H9 (cell line): ENCODE measurements around the gene LHPP. TPM values are rescaled to one million over a fixed set of nuclear protein-coding genes. Genes with fewer than 3 reads are reported as not detected.

Experiments
- DNase-seq: peaks from one replicate; pipeline ENCODE4 v3.0.0-alpha.2; 2017
- H2AFZ ChIP-seq: one replicate; pipeline ENCODE4 v1.6.1; 2013; ENCODE audit warnings: mild to moderate bottlenecking, low read length, control low read depth, moderate library complexity
- H2AK5ac ChIP-seq: 2 replicates; pipeline ENCODE4 v1.6.1; 2013; ENCODE audit warnings: low read length, control low read depth, mixed read lengths; ENCODE audit not compliant: insufficient read length
- H2BK120ac ChIP-seq: one replicate; pipeline ENCODE4 v1.6.1; 2013; ENCODE audit warnings: low read depth, mild to moderate bottlenecking, low read length, control low read depth, inconsistent platforms; ENCODE audit not compliant: poor library complexity, severe bottlenecking
- H2BK12ac ChIP-seq: 2 replicates; pipeline ENCODE4 v1.6.1; 2013; ENCODE audit warnings: low read length, control low read depth, mixed read lengths, low read depth; ENCODE audit not compliant: insufficient read length
- H2BK15ac ChIP-seq: 2 replicates; pipeline ENCODE4 v1.6.1; 2013; ENCODE audit warnings: low read depth, low read length, control low read depth
- H2BK20ac ChIP-seq: one replicate; pipeline ENCODE4 v1.6.1; 2013; ENCODE audit warnings: low read depth, mild to moderate bottlenecking, low read length, control low read depth, inconsistent platforms; ENCODE audit not compliant: poor library complexity, severe bottlenecking
- H2BK5ac ChIP-seq: 2 replicates; pipeline ENCODE4 v1.6.1; 2013; ENCODE audit warnings: low read length, control low read depth, mixed read lengths; ENCODE audit not compliant: insufficient read length
- H3K14ac ChIP-seq: 2 replicates; pipeline ENCODE4 v1.6.1; 2013; ENCODE audit warnings: low read length, control low read depth; ENCODE audit not compliant: insufficient read depth
- H3K18ac ChIP-seq: 2 replicates; pipeline ENCODE4 v1.6.1; 2013; ENCODE audit warnings: low read depth, mild to moderate bottlenecking, mixed read lengths, low read length, control low read depth; ENCODE audit not compliant: insufficient read length
- H3K23ac ChIP-seq: 2 replicates; pipeline ENCODE4 v1.6.1; 2013; ENCODE audit warnings: low read length, control low read depth, mixed read lengths, low read depth; ENCODE audit not compliant: insufficient read length
- H3K23me2 ChIP-seq: 2 replicates; pipeline ENCODE4 v1.6.1; 2013; ENCODE audit warnings: low read depth, mild to moderate bottlenecking, mixed read lengths, low read length, control low read depth; ENCODE audit not compliant: insufficient read length, poor library complexity, severe bottlenecking
- H3K27ac ChIP-seq: 2 replicates; pipeline ENCODE4 v1.5.1; 2013; ENCODE audit warnings: low read length, control low read depth, mixed read lengths, low read depth; ENCODE audit not compliant: insufficient read length
- H3K27me3 ChIP-seq: 2 replicates; pipeline ENCODE4 v1.6.1; 2013; ENCODE audit warnings: low read length, control low read depth, inconsistent platforms; ENCODE audit not compliant: insufficient read depth
- H3K4ac ChIP-seq: 2 replicates; pipeline ENCODE4 v1.6.1; 2013; ENCODE audit warnings: low read depth, mild to moderate bottlenecking, control low read depth, inconsistent platforms, low read length, moderate library complexity
- H3K4me1 ChIP-seq: 2 replicates; pipeline ENCODE4 v1.6.1; 2013; ENCODE audit warnings: low read length, control low read depth, inconsistent platforms; ENCODE audit not compliant: insufficient read depth
- H3K4me2 ChIP-seq: 2 replicates; pipeline ENCODE4 v1.6.1; 2013; ENCODE audit warnings: low read length, control low read depth, mixed read lengths; ENCODE audit not compliant: insufficient read length, insufficient read depth
- H3K56ac ChIP-seq: 2 replicates; pipeline ENCODE4 v1.6.1; 2013; ENCODE audit warnings: low read depth, mild to moderate bottlenecking, mixed read lengths, low read length, control low read depth; ENCODE audit not compliant: insufficient read length
- H3K79me1 ChIP-seq: 2 replicates; pipeline ENCODE4 v1.6.1; 2013; ENCODE audit warnings: low read depth, mild to moderate bottlenecking, moderate library complexity, low read length, control low read depth, inconsistent platforms; ENCODE audit not compliant: insufficient read depth, poor library complexity, severe bottlenecking
- H3K79me2 ChIP-seq: 2 replicates; pipeline ENCODE4 v1.6.1; 2013; ENCODE audit warnings: low read length, control low read depth, inconsistent platforms; ENCODE audit not compliant: insufficient read depth
- H3K9ac ChIP-seq: 2 replicates; pipeline ENCODE4 v1.6.1; 2013; ENCODE audit warnings: low read length, control low read depth, mixed read lengths; ENCODE audit not compliant: insufficient read length; ENCODE audit errors: extremely low read depth
- H3K9me3 ChIP-seq: one replicate; pipeline ENCODE4 v1.6.1; 2013; ENCODE audit warnings: low read depth, low read length, inconsistent platforms; ENCODE audit not compliant: control insufficient read depth
- H3T11ph ChIP-seq: one replicate; pipeline ENCODE4 v1.6.1; 2013; ENCODE audit warnings: mild to moderate bottlenecking, low read length, control low read depth, inconsistent platforms
- H4K20me1 ChIP-seq: one replicate; pipeline ENCODE4 v1.6.1; 2013; ENCODE audit not compliant: control insufficient read depth, insufficient read length, insufficient read depth
- H4K5ac ChIP-seq: 2 replicates; pipeline ENCODE4 v1.6.1; 2013; ENCODE audit warnings: low read depth, mild to moderate bottlenecking, mixed read lengths, low read length, control low read depth; ENCODE audit not compliant: insufficient read length
- H4K8ac ChIP-seq: replicated peaks from 2 replicates; pipeline ENCODE4 v1.6.1; 2013; ENCODE audit warnings: low read length, control low read depth, mixed read lengths, low read depth; ENCODE audit not compliant: insufficient read length
- H4K91ac ChIP-seq: 2 replicates; pipeline ENCODE4 v1.6.1; 2013; ENCODE audit warnings: low read depth, mild to moderate bottlenecking, moderate library complexity, mixed read lengths, low read length, control low read depth; ENCODE audit not compliant: insufficient read length
- H3K27ac Mint-ChIP-seq, 3 experiments: 2 replicates in 2 of 3; 3 replicates in 1 of 3; pipeline ENCODE4 v1.8.0; 2020 to 2021; ENCODE audit warnings: mixed read lengths in 3 of 3, mild to moderate bottlenecking in 1 of 3, moderate library complexity in 1 of 3
- H3K27me3 Mint-ChIP-seq: 2 replicates; pipeline ENCODE4 v1.8.0; 2021; ENCODE audit warnings: low read depth, mild to moderate bottlenecking, moderate library complexity, mixed read lengths
- H3K36me3 Mint-ChIP-seq, 3 experiments: 2 replicates in 2 of 3; 3 replicates in 1 of 3; pipeline ENCODE4 v1.8.0; 2020 to 2021; ENCODE audit warnings: low read depth in 3 of 3, mixed read lengths in 3 of 3; ENCODE audit not compliant: insufficient read depth in 1 of 3
- H3K4me1 Mint-ChIP-seq, 2 experiments: 2 replicates each; pipeline ENCODE4 v1.8.0; 2020; ENCODE audit warnings: mixed read lengths in 2 of 2
- H3K4me3 Mint-ChIP-seq, 2 experiments: 2 replicates in 1 of 2; 3 replicates in 1 of 2; pipeline ENCODE4 v1.8.0; 2020 to 2021; ENCODE audit warnings: mild to moderate bottlenecking in 2 of 2, mixed read lengths in 2 of 2, moderate library complexity in 1 of 2
- H3K9me3 Mint-ChIP-seq, 2 experiments: 2 replicates in 1 of 2; 3 replicates in 1 of 2; pipeline ENCODE4 v1.8.0; 2020; ENCODE audit warnings: mild to moderate bottlenecking in 2 of 2, mixed read lengths in 2 of 2, moderate library complexity in 1 of 2
- WGBS: extraction: QIAGEN DNeasy Blood & Tissue Kit; methylation state at CpG from one replicate; pipeline ENCODE4 v1.1.7; 2013; ENCODE audit warnings: missing lambda C conversion rate, low lambda C conversion rate, mixed read lengths; ENCODE audit not compliant: insufficient read length; ENCODE audit errors: extremely low coverage; 5-methylcytosine and 5-hydroxymethylcytosine counted together
- total RNA-seq: library from RNA; stranded (reverse); gene quantifications from 2 replicates; pipeline ENCODE4 v1.2.1, GENCODE V29; 2021
- TF ChIP-seq, protein P1 (sequence below): fragments of 200-600 bp; sonication (generic); conservative IDR thresholded peaks from 3 replicates; pipeline ENCODE4 v1.8.0; 2021; ENCODE audit warnings: antibody characterized with exemption, mild to moderate bottlenecking

LHPP gene
- total RNA-seq, 1 experiment from 2014 or later: 29.6 TPM

DNA sequence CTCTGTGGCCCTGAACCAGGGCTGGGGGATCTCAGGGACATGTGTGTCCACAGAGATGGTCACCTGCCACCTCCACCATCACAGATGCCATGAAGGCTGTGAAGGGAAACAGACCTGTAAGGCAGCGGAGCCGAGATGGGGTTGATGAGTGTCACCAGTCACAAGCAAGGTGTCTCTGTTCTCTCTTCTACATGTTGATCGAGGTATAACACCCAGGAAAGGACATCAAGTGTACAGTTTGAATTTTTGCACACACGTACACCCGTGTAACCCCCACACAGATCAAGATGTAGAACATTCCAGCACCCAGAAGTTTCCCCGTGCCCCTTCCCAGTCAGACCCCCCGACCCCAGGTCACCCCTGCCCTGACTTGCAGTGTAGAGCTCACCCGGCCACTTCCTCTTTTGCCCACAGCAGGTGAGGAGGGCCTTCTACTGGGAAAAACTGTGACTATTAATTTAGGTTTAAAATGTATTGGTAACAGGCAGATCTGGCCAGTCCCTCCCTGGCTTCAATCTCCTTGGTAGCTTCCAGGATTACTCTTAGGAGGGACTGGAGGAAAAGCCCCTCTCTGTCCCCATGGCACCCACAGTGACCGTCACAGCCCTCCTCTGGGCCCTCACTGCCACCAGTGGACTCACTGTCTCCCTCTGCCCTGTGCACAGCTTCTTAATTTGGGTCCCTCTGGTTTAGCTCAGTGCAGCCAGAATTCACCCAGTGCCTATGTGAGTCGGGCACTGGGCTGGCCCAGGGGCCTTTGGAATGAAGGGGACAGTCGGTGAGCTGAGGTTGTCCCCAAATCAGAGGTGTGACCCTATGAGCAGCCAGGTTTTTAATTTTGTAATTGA lies 108.2 kb downstream of the LHPP start:
- Histone ChIP-seq H2BK12ac (no peak overlapping the region), H2BK120ac (no peak overlapping the region), H4K8ac (no peak overlapping the region), H4K91ac (no peak overlapping the region), H3K79me2 (no peaks in the 10 kb centered on the region), H3K4me1 (peaks cover 6% of the 10 kb centered on the region; the same call in 1 of the 2 replicates), H3K4me2 (no peak overlapping the region), H4K20me1 (no peaks in the 10 kb centered on the region), H3K4ac (no peak overlapping the region), H3K56ac (no peak overlapping the region), H3K14ac (no peak overlapping the region; the same call in 1 of the 2 replicates), H3T11ph (no peak overlapping the region), H3K79me1 (no peaks in the 10 kb centered on the region), H3K27me3 (no peaks in the 10 kb centered on the region), H3K18ac (no peak overlapping the region), H2BK20ac (no peak overlapping the region), H3K27ac (no peak overlapping the region), H3K23ac (no peak overlapping the region), H2AK5ac (no peak overlapping the region), H3K23me2 (no peaks in the 10 kb centered on the region), H3K9ac (no peak overlapping the region), H2BK15ac (no peak overlapping the region), H2BK5ac (no peak overlapping the region), H4K5ac (no peak overlapping the region), H2AFZ (no peak overlapping the region), H3K9me3 (no peaks in the 10 kb centered on the region)
- Mint-ChIP-seq H3K4me1 (peaks cover 8 to 9% of the 10 kb centered on the region in 2 experiments), H3K4me3 (no peak overlapping the region), H3K9me3 (peaks cover 0 to 3% of the 10 kb centered on the region in 2 experiments; a peak in 2 of 5 replicates), H3K27ac (peak overlapping the region in 1 of 3 experiments; percentile 49; a peak in 2 of 7 replicates), H3K36me3 (no peaks in the 10 kb centered on the region), H3K27me3 (no peaks in the 10 kb centered on the region; the same call in 1 of the 2 replicates)
- TF ChIP-seq, protein P1, sequence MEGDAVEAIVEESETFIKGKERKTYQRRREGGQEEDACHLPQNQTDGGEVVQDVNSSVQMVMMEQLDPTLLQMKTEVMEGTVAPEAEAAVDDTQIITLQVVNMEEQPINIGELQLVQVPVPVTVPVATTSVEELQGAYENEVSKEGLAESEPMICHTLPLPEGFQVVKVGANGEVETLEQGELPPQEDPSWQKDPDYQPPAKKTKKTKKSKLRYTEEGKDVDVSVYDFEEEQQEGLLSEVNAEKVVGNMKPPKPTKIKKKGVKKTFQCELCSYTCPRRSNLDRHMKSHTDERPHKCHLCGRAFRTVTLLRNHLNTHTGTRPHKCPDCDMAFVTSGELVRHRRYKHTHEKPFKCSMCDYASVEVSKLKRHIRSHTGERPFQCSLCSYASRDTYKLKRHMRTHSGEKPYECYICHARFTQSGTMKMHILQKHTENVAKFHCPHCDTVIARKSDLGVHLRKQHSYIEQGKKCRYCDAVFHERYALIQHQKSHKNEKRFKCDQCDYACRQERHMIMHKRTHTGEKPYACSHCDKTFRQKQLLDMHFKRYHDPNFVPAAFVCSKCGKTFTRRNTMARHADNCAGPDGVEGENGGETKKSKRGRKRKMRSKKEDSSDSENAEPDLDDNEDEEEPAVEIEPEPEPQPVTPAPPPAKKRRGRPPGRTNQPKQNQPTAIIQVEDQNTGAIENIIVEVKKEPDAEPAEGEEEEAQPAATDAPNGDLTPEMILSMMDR: no peak
- no peak for DNase-seq
- no CpG with 5 or more reads among the region's 11 CpGs for WGBS
